GM19043 (cell line): ENCODE results near the gene XG.
"Not testable (repeated sequence)": the region's sequence is repeated elsewhere in the genome, so short reads cannot be mapped to it uniquely, and the experiment has no call there.

Source experiments
- ATAC-seq: cut with Tn5 transposase; IDR thresholded peaks from one replicate; pipeline ENCODE4 v1.9.1; 2021; ENCODE audit warnings: low read depth; ENCODE audit not compliant: unreplicated experiment

XG gene

GRCh38 chrX:2774057-2774456 is 22.2 kb downstream of the XG start:
- ATAC-seq = no peak

GRCh38 chrX:2774776-2775175 is 22.9 kb downstream of the XG start:
- ATAC-seq = no peak

- peak; percentile 78 for ATAC-seq
These were observed 28.8 kb downstream of the XG start for GRCh38 chrX:2780472-2781225.

DNA sequence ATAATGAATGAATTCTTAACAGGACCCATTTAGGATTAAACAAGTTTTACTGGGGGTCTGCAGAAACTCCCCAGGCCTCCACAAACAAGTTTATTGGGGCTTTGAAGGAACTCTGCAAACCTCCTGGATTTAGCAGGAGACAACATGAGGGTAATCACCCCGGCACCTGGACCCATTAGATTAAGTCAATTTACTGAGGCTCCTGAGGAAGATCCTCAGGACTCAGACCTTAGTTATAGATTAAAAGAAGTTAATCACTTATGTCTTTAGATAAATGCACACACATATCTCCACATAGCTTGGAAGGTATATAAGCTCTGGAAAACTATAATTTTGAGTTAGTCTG is 29.4 kb downstream of the XG start:
- no peak for ATAC-seq

DNA sequence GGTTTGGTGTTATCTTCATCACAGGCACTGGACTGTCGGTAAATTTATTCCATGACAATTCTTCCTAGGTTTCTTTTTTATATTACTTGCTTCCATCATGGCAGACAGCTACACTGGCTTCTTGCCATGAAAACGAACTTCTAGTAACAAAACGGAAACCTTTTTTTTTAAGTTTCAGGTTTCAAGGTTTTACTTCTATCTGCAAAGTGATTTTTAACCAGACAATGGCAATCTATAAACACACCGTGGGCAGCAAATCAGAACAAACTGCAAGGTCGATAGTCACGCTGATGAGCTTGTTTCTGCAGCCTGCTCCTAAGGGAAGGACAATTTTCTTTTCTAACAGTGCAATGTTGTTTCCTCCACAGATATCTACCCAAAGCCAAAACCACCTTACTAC is 29.9 kb downstream of the XG start:
- peak; percentile 52 for ATAC-seq

DNA sequence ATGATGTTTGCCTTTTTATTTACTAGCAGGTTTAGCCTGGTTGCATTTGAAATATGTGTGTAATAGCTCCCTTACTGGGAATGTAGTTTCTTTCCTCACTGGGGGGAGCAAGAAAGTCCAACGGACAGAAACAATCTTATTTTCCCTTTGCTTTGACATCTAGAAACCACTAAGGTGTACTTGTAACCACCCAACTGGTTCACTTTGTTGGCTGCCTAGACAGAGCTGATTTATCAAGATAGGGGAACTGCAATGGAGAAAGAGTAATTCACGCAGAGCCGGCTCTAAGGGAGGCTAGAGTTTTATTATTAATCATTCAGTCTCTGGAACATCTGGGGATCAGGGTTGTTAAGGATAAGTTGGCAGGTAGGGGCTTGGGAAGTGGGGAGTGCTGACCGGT is 30.3 kb downstream of the XG start:
- ATAC-seq = no peak

DNA sequence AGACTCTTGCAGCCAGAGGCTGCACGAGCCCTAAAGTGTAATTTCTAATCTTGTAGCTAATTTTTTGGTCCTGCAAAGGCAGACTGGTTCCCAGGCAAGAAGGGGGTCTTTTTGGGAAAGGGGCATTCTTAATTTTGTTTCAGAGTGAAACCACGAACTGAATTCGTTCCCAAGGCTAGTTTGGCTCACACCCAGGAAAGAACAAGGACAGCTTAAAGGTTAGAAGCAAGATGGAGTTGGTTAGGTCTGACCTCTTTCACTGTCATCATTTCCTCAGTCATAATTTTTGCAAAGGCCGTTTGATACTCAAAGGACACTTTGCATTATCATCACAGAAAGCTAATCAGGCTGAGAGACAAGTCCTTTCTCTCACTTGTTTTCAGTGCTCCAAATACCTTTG is 30.9 kb downstream of the XG start:
- no peak for ATAC-seq

DNA sequence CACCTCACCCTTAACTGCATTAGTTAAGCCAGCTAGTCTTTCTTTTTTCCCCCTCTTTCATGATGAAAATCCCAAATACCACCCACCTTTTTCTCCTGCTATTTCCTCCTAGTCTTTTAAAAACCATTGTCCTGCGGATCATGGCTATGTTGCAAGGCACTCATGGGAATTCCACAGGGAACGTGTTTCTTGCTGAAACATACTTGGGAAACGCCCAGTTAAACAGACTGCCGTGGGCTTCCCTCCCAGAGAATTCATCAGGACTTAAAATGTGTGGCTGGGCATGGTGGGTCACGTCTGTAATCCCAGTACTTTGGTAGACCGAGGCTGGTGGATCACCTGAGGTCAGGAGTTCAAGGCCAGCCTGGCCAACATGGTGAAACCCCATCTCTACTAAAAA is 32.2 kb downstream of the XG start:
- ATAC-seq = no peak

- ATAC-seq = no peak
These were observed 33.7 kb downstream of the XG start for GRCh38 chrX:2785538-2785937.

- ATAC-seq = no peak
These were observed 37.1 kb downstream of the XG start for GRCh38 chrX:2788980-2789379.

DNA sequence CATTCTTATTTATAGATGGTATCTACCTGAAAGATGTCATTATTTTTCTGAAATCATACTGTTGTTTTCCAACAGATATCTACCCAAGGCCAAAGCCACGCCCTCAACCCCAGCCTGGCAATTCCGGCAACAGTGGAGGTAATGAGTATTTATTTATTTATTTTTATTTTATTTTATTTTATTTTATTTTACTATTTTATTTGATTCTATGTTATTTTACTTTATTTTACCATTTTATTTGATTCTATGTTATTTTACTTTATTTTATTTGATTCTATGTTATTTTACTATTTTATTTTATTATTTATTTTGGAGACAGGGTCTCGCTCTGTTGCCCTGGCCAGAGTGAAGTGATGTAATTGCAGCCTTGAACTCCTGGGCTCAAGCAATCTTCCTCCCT is 37.7 kb downstream of the XG start:
- no peak for ATAC-seq

- no peak for ATAC-seq
These were observed 41.9 kb downstream of the XG start for GRCh38 chrX:2793752-2794151.

- ATAC-seq = no peak
These were observed 42.5 kb downstream of the XG start for GRCh38 chrX:2794336-2794735.

GRCh38 chrX:2796808-2797207 is 45.0 kb downstream of the XG start:
- ATAC-seq = not testable (repeated sequence)

GRCh38 chrX:2799369-2799768 is 47.5 kb downstream of the XG start:
- no peak for ATAC-seq

- ATAC-seq = not testable (repeated sequence)
These were observed 48.1 kb downstream of the XG start for GRCh38 chrX:2799980-2800379.

GRCh38 chrX:2801223-2801622 is 49.4 kb downstream of the XG start:
- ATAC-seq = no peak

DNA sequence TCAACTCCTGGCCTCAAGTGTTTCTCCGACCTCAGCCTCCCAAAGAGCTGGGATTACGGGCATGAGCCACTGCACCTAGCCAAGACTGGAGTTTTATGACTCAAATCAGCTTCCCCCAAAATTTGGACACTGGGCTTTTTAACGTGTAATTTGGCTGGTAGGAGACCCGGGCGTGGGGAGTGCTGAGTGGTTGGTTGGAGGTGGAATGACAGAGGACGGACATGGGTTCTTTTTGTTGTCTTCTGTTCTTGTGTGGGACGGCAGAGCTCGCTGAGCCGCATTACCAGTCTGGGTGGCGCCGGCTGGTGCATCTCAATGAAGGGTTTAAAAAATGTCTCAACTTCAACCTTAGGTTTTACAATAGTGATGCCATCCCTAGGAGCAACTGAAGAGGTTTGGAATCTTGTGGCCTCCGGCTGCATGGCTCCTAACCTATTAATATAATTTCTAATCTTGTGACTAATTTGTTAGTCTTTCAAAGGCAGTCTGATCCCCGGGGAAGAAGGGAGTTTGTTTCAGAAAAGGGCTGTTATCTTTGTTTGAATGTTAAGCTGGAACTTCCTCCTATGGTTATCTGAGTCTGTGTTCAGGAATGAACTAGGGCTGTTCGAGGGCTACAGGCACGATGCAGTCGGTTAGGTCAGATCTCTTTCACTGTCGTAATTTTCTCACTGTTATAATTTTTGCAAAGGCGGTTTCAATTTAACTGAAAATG is 50.7 kb downstream of the XG start:
- ATAC-seq = not testable (repeated sequence)

GRCh38 chrX:2803486-2803885 is 51.6 kb downstream of the XG start:
- not testable (repeated sequence) for ATAC-seq

DNA sequence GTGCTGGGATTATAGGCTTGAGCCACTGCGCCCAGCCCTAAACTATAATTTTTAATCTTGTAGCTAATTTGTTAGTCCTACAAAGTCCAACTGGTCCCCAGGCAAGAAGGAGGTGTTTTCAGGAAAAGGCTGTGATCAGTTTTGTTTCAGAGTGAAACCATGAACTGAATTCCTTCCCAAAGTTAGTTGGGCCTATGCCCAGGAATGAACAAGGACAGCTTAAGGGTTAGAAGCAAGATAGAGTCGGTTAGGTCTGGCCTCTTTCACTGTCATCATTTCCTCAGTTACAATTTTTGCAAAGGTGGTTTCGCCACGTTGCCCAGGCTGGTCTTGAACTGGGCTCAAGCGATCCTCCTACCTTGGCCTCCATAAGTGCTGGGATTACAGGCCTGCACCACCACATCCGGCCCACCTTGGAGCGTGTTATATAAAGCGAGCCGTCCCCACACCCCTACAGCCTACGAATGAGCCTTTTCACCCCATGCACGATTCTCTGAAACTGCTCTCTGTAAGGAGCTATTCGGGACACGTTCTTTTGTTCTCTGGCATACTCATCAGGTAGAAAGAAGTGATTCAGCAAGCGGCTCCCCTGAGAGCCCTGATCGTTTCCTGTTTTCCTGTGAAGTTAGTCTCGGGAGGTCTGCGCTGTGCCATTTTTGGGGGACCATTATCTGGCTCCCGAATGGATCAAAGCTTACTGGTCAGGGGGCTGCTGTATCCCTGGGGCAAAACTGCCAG is 52.4 kb downstream of the XG start:
- ATAC-seq = not testable (repeated sequence)

GRCh38 chrX:2804858-2805257 is 53.0 kb downstream of the XG start:
- ATAC-seq = not testable (repeated sequence)

DNA sequence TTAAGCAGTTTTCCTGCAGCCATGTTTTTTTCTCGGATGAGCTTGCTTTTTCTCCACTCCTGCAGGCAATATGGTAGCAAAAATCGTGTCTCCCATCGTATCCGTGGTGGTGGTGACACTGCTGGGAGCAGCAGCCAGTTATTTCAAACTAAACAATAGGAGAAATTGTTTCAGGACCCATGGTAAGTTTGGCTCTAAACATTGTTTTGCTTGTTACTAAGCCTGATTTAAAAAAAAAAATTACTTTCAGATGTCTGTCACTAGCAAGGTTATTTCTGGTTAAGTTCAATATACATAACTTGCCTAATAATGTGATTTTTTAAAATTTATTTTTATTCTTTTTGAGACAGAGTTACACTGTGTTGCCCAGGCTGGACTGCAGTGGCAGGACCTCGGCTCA is 59.4 kb downstream of the XG start:
- no peak for ATAC-seq
